OCI-LY7 (cell line): ENCODE measurements around the gene ERC1. TPM values are rescaled to one million over a fixed set of nuclear protein-coding genes. Genes with fewer than 3 reads are reported as not detected.

Source experiments
- BruUV-seq: library from RNA; stranded (reverse); fragments of 400-500 nt; replicated peaks from 2 replicates; lab custom pipeline; 2021; lab: Mats Ljungman, UMichigan
- CTCF ChIA-PET: fragments of 300-600 bp; sonication (Branson Sonifier 250); formaldehyde crosslinking; loops from one replicate; lab custom pipeline; 2022; ENCODE audit warnings: antibody characterized with exemption; ENCODE audit not compliant: unreplicated experiment; lab: Charles Lee
- POLR2A ChIA-PET: fragments of 300-600 bp; sonication (Branson Sonifier 250); formaldehyde crosslinking; loops from one replicate; lab custom pipeline; 2022; ENCODE audit warnings: antibody characterized with exemption; lab: Charles Lee
- DNase-seq: peaks from one replicate; pipeline ENCODE4 v3.0.0-alpha.2; 2015; ENCODE audit warnings: low spot score
- H2AFZ ChIP-seq: fragments of 200-600 bp; sonication (generic), shearing (Covaris generic); 2 replicates; pipeline ENCODE4 v1.6.1; 2014; ENCODE audit warnings: mild to moderate bottlenecking, antibody characterized with exemption, low read length, moderate library complexity
- H3K27ac ChIP-seq: fragments of 200-600 bp; sonication (generic); 2 replicates; pipeline ENCODE4 v1.5.1; 2014; ENCODE audit warnings: mixed run types, low read depth, mild to moderate bottlenecking, moderate library complexity, low read length, inconsistent platforms; ENCODE audit not compliant: poor library complexity, severe bottlenecking
- H3K36me3 ChIP-seq: fragments of 200-600 bp; sonication (generic); 2 replicates; pipeline ENCODE4 v1.6.1; 2014; ENCODE audit warnings: mild to moderate bottlenecking, antibody characterized with exemption, low read length, moderate library complexity, mixed read lengths; ENCODE audit not compliant: insufficient read depth
- H3K4me1 ChIP-seq: fragments of 200-600 bp; sonication (generic); 2 replicates; pipeline ENCODE4 v1.5.1; 2014; ENCODE audit warnings: mild to moderate bottlenecking, low read length; ENCODE audit not compliant: insufficient read depth, poor library complexity, severe bottlenecking
- H3K4me2 ChIP-seq: fragments of 200-600 bp; sonication (generic); 2 replicates; pipeline ENCODE4 v1.6.1; 2014; ENCODE audit warnings: mild to moderate bottlenecking, low read length
- H3K4me3 ChIP-seq: fragments of 200-600 bp; sonication (generic); 2 replicates; pipeline ENCODE4 v1.5.1; 2014; ENCODE audit warnings: mild to moderate bottlenecking, low read depth, low read length; ENCODE audit not compliant: poor library complexity, severe bottlenecking
- H3K79me2 ChIP-seq: fragments of 200-600 bp; sonication (generic); 2 replicates; pipeline ENCODE4 v1.6.1; 2016; ENCODE audit warnings: low read depth, mild to moderate bottlenecking, low read length, moderate library complexity, mixed read lengths; ENCODE audit not compliant: insufficient read depth
- H3K9me2 ChIP-seq: fragments of 200-600 bp; sonication (generic); 2 replicates; pipeline ENCODE4 v1.6.1; 2016; ENCODE audit warnings: mild to moderate bottlenecking, low read length, mixed read lengths; ENCODE audit not compliant: insufficient read depth
- H3K9me3 ChIP-seq: fragments of 200-600 bp; sonication (generic); 2 replicates; pipeline ENCODE4 v1.6.1; 2014; ENCODE audit warnings: mild to moderate bottlenecking, mixed run types, low read length, mixed read lengths
- H4K20me1 ChIP-seq: fragments of 200-600 bp; sonication (generic); 2 replicates; pipeline ENCODE4 v1.6.1; 2014; ENCODE audit warnings: mild to moderate bottlenecking, antibody characterized with exemption, low read length, moderate library complexity, mixed read lengths; ENCODE audit not compliant: insufficient read depth
- CTCF ChIP-seq: fragments of 200-600 bp; sonication (generic); conservative IDR thresholded peaks from 2 replicates; pipeline ENCODE4 v1.5.1; 2014; ENCODE audit warnings: mild to moderate bottlenecking, antibody characterized with exemption, low read length, moderate library complexity, mixed read lengths
- EZH2phosphoT487 ChIP-seq: fragments of 200-600 bp; sonication (generic); IDR thresholded peaks from 2 replicates; pipeline ENCODE4 v1.6.1; 2018; ENCODE audit warnings: low read depth, borderline replicate concordance, mild to moderate bottlenecking, mixed run types, antibody characterized with exemption, low read length, moderate library complexity, mixed read lengths
- intact Hi-C: fragments of 100-400 bp; cut with micrococcal nuclease; formaldehyde crosslinking; loops from one replicate; pipeline ENCODE4 v1.10.0; 2022; ENCODE audit not compliant: unreplicated experiment
- total RNA-seq, 2 experiments: library from RNA; depleted of rRNA in 1 of 2; stranded (reverse); fragments of >200 nt in 1 of 2; shearing (Covaris generic) in 1 of 2; gene quantifications; 2 replicates each; pipeline ENCODE4 v1.2.3, GENCODE V29; 2014 to 2022

ERC1 gene
- total RNA-seq, 2 experiments from 2014 or later, result 26.9 to 86.9 TPM

GRCh38 chr12:1186298-1186697 is 195.3 kb downstream of the ERC1 start:
- H3K4me3 ChIP-seq, result no peak overlapping the region
- peaks cover 46% of the 10 kb centered on the region for H3K36me3 ChIP-seq
- DNase-seq, result no peak
- no peaks in the 10 kb centered on the region for H4K20me1 ChIP-seq
- no peak for TF ChIP-seq EZH2phosphoT487
- no peak for TF ChIP-seq CTCF
- no peaks in the 10 kb centered on the region for H3K4me1 ChIP-seq
- H2AFZ ChIP-seq, result no peak overlapping the region
- no peaks in the 10 kb centered on the region for H3K9me2 ChIP-seq
- BruUV-seq, result no TSS peak
- ChIA-PET POLR2A (no interaction called here), CTCF (no interaction called here)
- H3K27ac ChIP-seq, result no peak overlapping the region
- no peak overlapping the region for H3K4me2 ChIP-seq
- intact Hi-C loops, result no loop called here
- no peaks in the 10 kb centered on the region for H3K79me2 ChIP-seq
- H3K9me3 ChIP-seq, result no peaks in the 10 kb centered on the region

GRCh38 chr12:1188016-1188415 is 197.0 kb downstream of the ERC1 start:
- Histone ChIP-seq H3K27ac (no peak overlapping the region), H3K9me2 (no peaks in the 10 kb centered on the region), H3K4me2 (no peak overlapping the region), H3K79me2 (no peaks in the 10 kb centered on the region), H3K9me3 (no peaks in the 10 kb centered on the region), H4K20me1 (no peaks in the 10 kb centered on the region), H3K36me3 (peaks cover 54% of the 10 kb centered on the region), H3K4me1 (peaks cover 16% of the 10 kb centered on the region), H2AFZ (no peak overlapping the region), H3K4me3 (no peak overlapping the region)
- intact Hi-C loops, result no loop called here
- ChIA-PET POLR2A (interaction anchor here (0.5 kb wide), 1 partner anchor 15 kb away, joined by 4 read pairs; no protein-coding TSS in a partner anchor), CTCF (no interaction called here)
- no TSS peak for BruUV-seq
- TF ChIP-seq EZH2phosphoT487 (no peak), CTCF (no peak)
- DNase-seq, result no peak

GRCh38 chr12:1189163-1189562 is 198.1 kb downstream of the ERC1 start:
- no peaks in the 10 kb centered on the region for H4K20me1 ChIP-seq
- no peak overlapping the region for H3K27ac ChIP-seq
- no peak overlapping the region for H3K4me2 ChIP-seq
- peaks cover 56% of the 10 kb centered on the region for H3K36me3 ChIP-seq
- H3K4me1 ChIP-seq, result peaks cover 16% of the 10 kb centered on the region
- no peak for DNase-seq
- H3K4me3 ChIP-seq, result no peak overlapping the region
- BruUV-seq, result no TSS peak
- ChIA-PET CTCF (no interaction called here), POLR2A (interaction anchor here (0.6 to 0.9 kb wide), 3 partner anchors 9 to 257 kb away, joined by 3 to 6 read pairs (median 3); no protein-coding TSS in a partner anchor)
- H3K9me3 ChIP-seq, result no peaks in the 10 kb centered on the region
- H2AFZ ChIP-seq, result no peak overlapping the region
- TF ChIP-seq EZH2phosphoT487, result no peak
- TF ChIP-seq CTCF, result no peak
- H3K79me2 ChIP-seq, result no peaks in the 10 kb centered on the region
- intact Hi-C loops, result no loop called here
- H3K9me2 ChIP-seq, result no peaks in the 10 kb centered on the region
